ENCODE data around the gene KCMF1.

GRCh38 chr2:84962917-84963316 lies 8.0 kb upstream of the KCMF1 start:
- TF ChIP-seq, protein P1, sequence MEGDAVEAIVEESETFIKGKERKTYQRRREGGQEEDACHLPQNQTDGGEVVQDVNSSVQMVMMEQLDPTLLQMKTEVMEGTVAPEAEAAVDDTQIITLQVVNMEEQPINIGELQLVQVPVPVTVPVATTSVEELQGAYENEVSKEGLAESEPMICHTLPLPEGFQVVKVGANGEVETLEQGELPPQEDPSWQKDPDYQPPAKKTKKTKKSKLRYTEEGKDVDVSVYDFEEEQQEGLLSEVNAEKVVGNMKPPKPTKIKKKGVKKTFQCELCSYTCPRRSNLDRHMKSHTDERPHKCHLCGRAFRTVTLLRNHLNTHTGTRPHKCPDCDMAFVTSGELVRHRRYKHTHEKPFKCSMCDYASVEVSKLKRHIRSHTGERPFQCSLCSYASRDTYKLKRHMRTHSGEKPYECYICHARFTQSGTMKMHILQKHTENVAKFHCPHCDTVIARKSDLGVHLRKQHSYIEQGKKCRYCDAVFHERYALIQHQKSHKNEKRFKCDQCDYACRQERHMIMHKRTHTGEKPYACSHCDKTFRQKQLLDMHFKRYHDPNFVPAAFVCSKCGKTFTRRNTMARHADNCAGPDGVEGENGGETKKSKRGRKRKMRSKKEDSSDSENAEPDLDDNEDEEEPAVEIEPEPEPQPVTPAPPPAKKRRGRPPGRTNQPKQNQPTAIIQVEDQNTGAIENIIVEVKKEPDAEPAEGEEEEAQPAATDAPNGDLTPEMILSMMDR (IDR thresholded peaks at IDR 0.05): no peak
- TF ChIP-seq POLR2AphosphoS5 (IDR thresholded peaks at IDR 0.05; ENCODE audit: low read depth, low read length) (no peak), SIN3A (IDR thresholded peaks at IDR 0.05; ENCODE audit: borderline replicate concordance, insufficient read depth, low read depth, low read length) (no peak)
- TF ChIP-seq, protein P2, sequence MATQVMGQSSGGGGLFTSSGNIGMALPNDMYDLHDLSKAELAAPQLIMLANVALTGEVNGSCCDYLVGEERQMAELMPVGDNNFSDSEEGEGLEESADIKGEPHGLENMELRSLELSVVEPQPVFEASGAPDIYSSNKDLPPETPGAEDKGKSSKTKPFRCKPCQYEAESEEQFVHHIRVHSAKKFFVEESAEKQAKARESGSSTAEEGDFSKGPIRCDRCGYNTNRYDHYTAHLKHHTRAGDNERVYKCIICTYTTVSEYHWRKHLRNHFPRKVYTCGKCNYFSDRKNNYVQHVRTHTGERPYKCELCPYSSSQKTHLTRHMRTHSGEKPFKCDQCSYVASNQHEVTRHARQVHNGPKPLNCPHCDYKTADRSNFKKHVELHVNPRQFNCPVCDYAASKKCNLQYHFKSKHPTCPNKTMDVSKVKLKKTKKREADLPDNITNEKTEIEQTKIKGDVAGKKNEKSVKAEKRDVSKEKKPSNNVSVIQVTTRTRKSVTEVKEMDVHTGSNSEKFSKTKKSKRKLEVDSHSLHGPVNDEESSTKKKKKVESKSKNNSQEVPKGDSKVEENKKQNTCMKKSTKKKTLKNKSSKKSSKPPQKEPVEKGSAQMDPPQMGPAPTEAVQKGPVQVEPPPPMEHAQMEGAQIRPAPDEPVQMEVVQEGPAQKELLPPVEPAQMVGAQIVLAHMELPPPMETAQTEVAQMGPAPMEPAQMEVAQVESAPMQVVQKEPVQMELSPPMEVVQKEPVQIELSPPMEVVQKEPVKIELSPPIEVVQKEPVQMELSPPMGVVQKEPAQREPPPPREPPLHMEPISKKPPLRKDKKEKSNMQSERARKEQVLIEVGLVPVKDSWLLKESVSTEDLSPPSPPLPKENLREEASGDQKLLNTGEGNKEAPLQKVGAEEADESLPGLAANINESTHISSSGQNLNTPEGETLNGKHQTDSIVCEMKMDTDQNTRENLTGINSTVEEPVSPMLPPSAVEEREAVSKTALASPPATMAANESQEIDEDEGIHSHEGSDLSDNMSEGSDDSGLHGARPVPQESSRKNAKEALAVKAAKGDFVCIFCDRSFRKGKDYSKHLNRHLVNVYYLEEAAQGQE (IDR thresholded peaks at IDR 0.05; ENCODE audit: insufficient read depth in 1 of 2, low read depth in 2 of 2, low read length in 1 of 2): no peak
